Stimulated activated effector memory CD8-positive, alpha-beta T cell treated with anti-CD3 and anti-CD28 coated beads, Interleukin-12 subunit alpha, Interleukin-12 subunit beta, amount 100 ng/mL, for 72 hours (primary cell): ENCODE measurements around the gene SLCO3A1.
A peak's percentile ranks its signal among the peaks of the same experiment; 100 is the strongest.
"Not testable (repeated sequence)": the region's sequence is repeated elsewhere in the genome, so short reads cannot be mapped to it uniquely, and the experiment has no call there.

ENCODE experiments used
- ATAC-seq: fragments of 150-1000 bp; cut with Tn5 transposase; 2 replicates; pipeline ENCODE4 v1.10.0; 2021
- DNase-seq, 2 donors: peaks; one replicate each; pipeline ENCODE4 v3.0.0; 2021 to 2022; ENCODE audit warnings: low spot score in 2 of 2
- H3K27ac Mint-ChIP-seq: one replicate; pipeline ENCODE4 v1.8.0; 2022; ENCODE audit warnings: mild to moderate bottlenecking, mixed read lengths
- H3K36me3 Mint-ChIP-seq: one replicate; pipeline ENCODE4 v1.8.0; 2022; ENCODE audit warnings: mild to moderate bottlenecking, mixed read lengths
- H3K4me1 Mint-ChIP-seq: one replicate; pipeline ENCODE4 v1.8.0; 2022; ENCODE audit warnings: mixed read lengths
- H3K4me3 Mint-ChIP-seq: one replicate; pipeline ENCODE4 v1.8.0; 2022; ENCODE audit warnings: mild to moderate bottlenecking, mixed read lengths
- H3K9me3 Mint-ChIP-seq: one replicate; pipeline ENCODE4 v1.8.0; 2022; ENCODE audit warnings: mixed read lengths

SLCO3A1 gene

GRCh38 chr15:92061511-92062195, 208.1 kb downstream of the SLCO3A1 start:
- ATAC-seq = no peak
- no peak overlapping the region for H3K4me3 Mint-ChIP-seq

GRCh38 chr15:92062505-92062904, 209.0 kb downstream of the SLCO3A1 start:
- DNase-seq (no peak), ATAC-seq (no peak)
- no peaks in the 10 kb centered on the region for H3K9me3 Mint-ChIP-seq
- H3K36me3 Mint-ChIP-seq = no peaks in the 10 kb centered on the region
- H3K4me1 Mint-ChIP-seq = peaks cover 19% of the 10 kb centered on the region
- no peak overlapping the region for H3K27ac Mint-ChIP-seq
- no peak overlapping the region for H3K4me3 Mint-ChIP-seq

More at GRCh38 chr15:92061511-92062195, 208.1 kb downstream of the SLCO3A1 start:
- H3K9me3 Mint-ChIP-seq = no peaks in the 10 kb centered on the region
- no peak overlapping the region for H3K27ac Mint-ChIP-seq
- H3K36me3 Mint-ChIP-seq = no peaks in the 10 kb centered on the region
- DNase-seq = no peak
- H3K4me1 Mint-ChIP-seq = peaks cover 25% of the 10 kb centered on the region

- no peak for ATAC-seq
- Mint-ChIP-seq H3K27ac (no peak overlapping the region), H3K4me3 (no peak overlapping the region), H3K36me3 (no peaks in the 10 kb centered on the region), H3K4me1 (peaks cover 43% of the 10 kb centered on the region), H3K9me3 (no peaks in the 10 kb centered on the region)
- DNase-seq = no peak
Measured at GRCh38 chr15:92068121-92068520, 214.6 kb downstream of the SLCO3A1 start.

GRCh38 chr15:92069308-92070250, 216.1 kb downstream of the SLCO3A1 start:
- peak overlapping the region; percentile 58 for H3K4me3 Mint-ChIP-seq
- H3K4me1 Mint-ChIP-seq = peaks cover 50% of the 10 kb centered on the region
- H3K36me3 Mint-ChIP-seq = no peaks in the 10 kb centered on the region
- no peaks in the 10 kb centered on the region for H3K9me3 Mint-ChIP-seq
- H3K27ac Mint-ChIP-seq = peak overlapping the region; percentile 81
- ATAC-seq (peak; percentile 89), DNase-seq (peak; percentile 25 to 62)

GRCh38 chr15:92070251-92070650, 216.7 kb downstream of the SLCO3A1 start:
- not testable (repeated sequence) for H3K9me3 Mint-ChIP-seq, ATAC-seq, DNase-seq, H3K36me3 Mint-ChIP-seq
- Mint-ChIP-seq H3K4me3 (peak overlapping the region; percentile 58), H3K27ac (peak overlapping the region; percentile 81), H3K4me1 (peaks cover 56% of the 10 kb centered on the region)

GRCh38 chr15:92071045-92071634, 217.6 kb downstream of the SLCO3A1 start:
- H3K36me3 Mint-ChIP-seq = no peaks in the 10 kb centered on the region
- ATAC-seq (no peak), DNase-seq (no peak)
- peaks cover 65% of the 10 kb centered on the region for H3K4me1 Mint-ChIP-seq
- H3K27ac Mint-ChIP-seq = no peak overlapping the region
- no peaks in the 10 kb centered on the region for H3K9me3 Mint-ChIP-seq
- no peak overlapping the region for H3K4me3 Mint-ChIP-seq

GRCh38 chr15:92073044-92073785, 219.7 kb downstream of the SLCO3A1 start:
- Mint-ChIP-seq H3K9me3 (no peaks in the 10 kb centered on the region), H3K27ac (peak overlapping the region; percentile 52), H3K4me3 (no peak overlapping the region), H3K36me3 (no peaks in the 10 kb centered on the region), H3K4me1 (peaks cover 74% of the 10 kb centered on the region)
- DNase-seq (no peak), ATAC-seq (no peak)

- Mint-ChIP-seq H3K27ac (no peak overlapping the region), H3K4me1 (peaks cover 65% of the 10 kb centered on the region)
- DNase-seq = no peak
Measured at GRCh38 chr15:92074101-92074500, 220.6 kb downstream of the SLCO3A1 start.

GRCh38 chr15:92074646-92075045, 221.1 kb downstream of the SLCO3A1 start:
- Mint-ChIP-seq H3K27ac (no peak overlapping the region), H3K36me3 (no peaks in the 10 kb centered on the region), H3K4me3 (no peak overlapping the region), H3K9me3 (no peaks in the 10 kb centered on the region), H3K4me1 (peaks cover 60% of the 10 kb centered on the region)
- ATAC-seq (no peak), DNase-seq (no peak)

More at GRCh38 chr15:92074101-92074500, 220.6 kb downstream of the SLCO3A1 start:
- H3K9me3 Mint-ChIP-seq = no peaks in the 10 kb centered on the region
- ATAC-seq = no peak
- H3K36me3 Mint-ChIP-seq = no peaks in the 10 kb centered on the region
- no peak overlapping the region for H3K4me3 Mint-ChIP-seq

- no peak overlapping the region for H3K4me3 Mint-ChIP-seq
- H3K9me3 Mint-ChIP-seq = no peaks in the 10 kb centered on the region
- no peak overlapping the region for H3K27ac Mint-ChIP-seq
- DNase-seq (no peak), ATAC-seq (peak; percentile 51)
- peaks cover 50% of the 10 kb centered on the region for H3K4me1 Mint-ChIP-seq
- H3K36me3 Mint-ChIP-seq = no peaks in the 10 kb centered on the region
Measured at GRCh38 chr15:92075764-92076163, 222.3 kb downstream of the SLCO3A1 start.

GRCh38 chr15:92076541-92076940, 223.0 kb downstream of the SLCO3A1 start:
- Mint-ChIP-seq H3K4me1 (peaks cover 42% of the 10 kb centered on the region), H3K27ac (no peak overlapping the region)

GRCh38 chr15:92077353-92078085, 224.0 kb downstream of the SLCO3A1 start:
- peaks cover 41% of the 10 kb centered on the region for H3K4me1 Mint-ChIP-seq
- DNase-seq = peak; percentile 38 to 74
- no peak overlapping the region for H3K27ac Mint-ChIP-seq
- no peaks in the 10 kb centered on the region for H3K36me3 Mint-ChIP-seq
- ATAC-seq = peak; percentile 68
- no peaks in the 10 kb centered on the region for H3K9me3 Mint-ChIP-seq
- no peak overlapping the region for H3K4me3 Mint-ChIP-seq

More at GRCh38 chr15:92076541-92076940, 223.0 kb downstream of the SLCO3A1 start:
- Mint-ChIP-seq H3K4me3 (no peak overlapping the region), H3K36me3 (no peaks in the 10 kb centered on the region), H3K9me3 (no peaks in the 10 kb centered on the region)
- no peak for DNase-seq
- no peak for ATAC-seq

GRCh38 chr15:92078270-92078669, 224.8 kb downstream of the SLCO3A1 start:
- ATAC-seq (no peak), DNase-seq (no peak)
- no peaks in the 10 kb centered on the region for H3K9me3 Mint-ChIP-seq
- H3K27ac Mint-ChIP-seq = no peak overlapping the region
- H3K36me3 Mint-ChIP-seq = no peaks in the 10 kb centered on the region
- H3K4me3 Mint-ChIP-seq = no peak overlapping the region
- H3K4me1 Mint-ChIP-seq = peaks cover 35% of the 10 kb centered on the region

- no peak for ATAC-seq
- peak overlapping the region; percentile 37 for H3K27ac Mint-ChIP-seq
- no peaks in the 10 kb centered on the region for H3K9me3 Mint-ChIP-seq
- peaks cover 34% of the 10 kb centered on the region for H3K4me1 Mint-ChIP-seq
- DNase-seq = no peak
- no peaks in the 10 kb centered on the region for H3K36me3 Mint-ChIP-seq
- no peak overlapping the region for H3K4me3 Mint-ChIP-seq
Measured at GRCh38 chr15:92079047-92079446, 225.5 kb downstream of the SLCO3A1 start.
